ENCODE measurements around the gene C4BPB.
"Not testable (repeated sequence)": the region's sequence is repeated elsewhere in the genome, so short reads cannot be mapped to it uniquely, and the experiment has no call there.

C4BPB gene

GRCh38 chr1:207088701-207089626 is at the start of gene C4BPB:
Gene C4BPB (plus strand): TSS chr1:207088860. CDS start chr1:207089532, 672 bp downstream.
- DNase-seq (ENCODE audit: low spot score): no peak

- DNase-seq (ENCODE audit: low spot score): no peak
Observed at GRCh38 chr1:207039380-207040180, 49.1 kb upstream of the C4BPB start.

GRCh38 chr1:207040181-207040533 is 48.5 kb upstream of the C4BPB start:
- DNase-seq (ENCODE audit: low spot score): no peak

- DNase-seq (ENCODE audit: low spot score): not testable (repeated sequence)
Observed at GRCh38 chr1:207041397-207041796, 47.3 kb upstream of the C4BPB start.

- no peak for DNase-seq (ENCODE audit: low spot score)
Observed at GRCh38 chr1:207045453-207045852, 43.2 kb upstream of the C4BPB start.

GRCh38 chr1:207047505-207047904 is 41.2 kb upstream of the C4BPB start:
- no peak for DNase-seq (ENCODE audit: low spot score)

- no peak for DNase-seq (ENCODE audit: low spot score)
Observed at GRCh38 chr1:207048041-207048440, 40.6 kb upstream of the C4BPB start.

GRCh38 chr1:207049054-207049453 is 39.6 kb upstream of the C4BPB start:
- DNase-seq (ENCODE audit: low spot score): no peak

- DNase-seq (ENCODE audit: low spot score): no peak
Observed at GRCh38 chr1:207049514-207049913, 39.1 kb upstream of the C4BPB start.

- peak; percentile 73 for DNase-seq (ENCODE audit: low spot score)
Observed at GRCh38 chr1:207049974-207050391, 38.7 kb upstream of the C4BPB start.

- DNase-seq (ENCODE audit: low spot score): peak; percentile 94
Observed at GRCh38 chr1:207050480-207051190, 38.0 kb upstream of the C4BPB start.

- DNase-seq (ENCODE audit: low spot score): no peak
Observed at GRCh38 chr1:207051191-207051943, 37.3 kb upstream of the C4BPB start, which contains the start of gene YOD1. Gene YOD1 (minus strand): TSS chr1:207051208. CDS start chr1:207051030, 178 bp downstream.

GRCh38 chr1:207052911-207053769 is 35.5 kb upstream of the C4BPB start, which contains the start of gene PFKFB2:
Gene PFKFB2 (plus strand): TSS chr1:207053275. CDS start chr1:207054718, 1,443 bp downstream.
- peak; percentile 100 for DNase-seq (ENCODE audit: low spot score)

GRCh38 chr1:207054491-207054890 is 34.2 kb upstream of the C4BPB start:
- DNase-seq (ENCODE audit: low spot score): no peak

- DNase-seq (ENCODE audit: low spot score): no peak
Observed at GRCh38 chr1:207055386-207056001, 33.2 kb upstream of the C4BPB start.

- no peak for DNase-seq (ENCODE audit: low spot score)
Observed at GRCh38 chr1:207056673-207057072, 32.0 kb upstream of the C4BPB start.

- DNase-seq (ENCODE audit: low spot score): no peak
Observed at GRCh38 chr1:207058252-207058651, 30.4 kb upstream of the C4BPB start.

- no peak for DNase-seq (ENCODE audit: low spot score)
Observed at GRCh38 chr1:207058878-207059867, 29.5 kb upstream of the C4BPB start.

- DNase-seq (ENCODE audit: low spot score): no peak
Observed at GRCh38 chr1:207059881-207060280, 28.8 kb upstream of the C4BPB start.

Measured in cerebellar cortex (tissue), 1 donor.